SH-SY5Y (cell line): ENCODE results near the gene ARHGEF28.

ENCODE experiments used
- GATA2 ChIP-seq: IDR thresholded peaks from 2 replicates; pipeline ENCODE4 v1.6.1; 2011; ENCODE audit warnings: mild to moderate bottlenecking, low read depth, low read length
- GATA3 ChIP-seq: IDR thresholded peaks from 2 replicates; pipeline ENCODE4 v1.6.1; 2011; ENCODE audit warnings: low read depth, mild to moderate bottlenecking, low read length, moderate library complexity

DNA sequence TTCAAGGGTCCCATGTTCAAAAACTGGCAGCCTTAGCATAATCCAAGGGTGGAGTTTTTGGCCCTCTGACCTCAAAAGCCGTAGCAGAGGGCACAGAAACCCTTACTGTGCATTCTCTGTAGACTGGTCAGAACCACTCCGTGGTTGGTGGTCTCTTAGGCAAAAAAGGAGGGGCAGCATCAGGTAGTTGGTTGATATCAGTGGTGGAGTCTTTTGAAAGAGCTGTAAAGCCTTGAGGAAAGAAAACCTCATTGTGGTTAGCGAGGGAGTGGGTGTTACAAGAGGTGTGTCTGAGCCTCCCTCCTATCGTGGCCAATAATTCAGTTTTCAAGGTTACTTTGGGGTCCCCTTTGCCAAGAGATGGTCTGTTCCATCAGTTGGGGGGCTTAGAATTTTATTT lies 40.9 kb downstream of the ARHGEF28 start:
- TF ChIP-seq GATA3 = no peak
- no peak for TF ChIP-seq GATA2
